ENCODE results near the gene PVALB.

- no peak for TF ChIP-seq CTCF (IDR thresholded peaks at IDR 0.05)
- no peak for TF ChIP-seq POLR2A (IDR thresholded peaks at IDR 0.05)
Observed at GRCh38 chr22:36839356-36840073, 22.7 kb upstream of the PVALB start.

Measured in adrenal gland (tissue), 5 donors.